ENCODE results near the gene MICAL3.

Gene MICAL3

DNA sequence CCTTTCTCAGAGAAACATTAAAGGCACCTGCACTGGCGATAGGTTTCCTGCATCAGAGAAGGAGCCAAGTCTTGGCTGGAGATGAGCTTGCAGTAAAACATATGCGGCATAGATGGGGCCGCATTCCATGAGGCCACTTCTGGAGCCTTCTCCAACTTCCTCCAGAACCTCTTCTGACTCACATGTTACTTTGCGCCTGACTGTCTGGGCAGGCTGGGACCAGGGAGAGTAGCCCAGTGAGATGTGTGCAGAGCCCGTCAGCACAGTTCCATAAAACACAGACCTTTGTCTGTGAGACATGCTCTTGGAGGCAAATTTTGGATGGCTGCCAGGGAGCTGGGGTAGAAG, 194.7 kb downstream of the MICAL3 start:
- H3K36me3 ChIP-seq (ENCODE audit: control insufficient read depth, insufficient read depth, low read length), result no peaks in the 10 kb centered on the region
- H3K27ac ChIP-seq (ENCODE audit: low read depth, low read length), result no peak overlapping the region
- no peaks in the 10 kb centered on the region for H3K27me3 ChIP-seq (ENCODE audit: insufficient read depth, low read length, poor library complexity)
- no peak overlapping the region for H3K9ac ChIP-seq (ENCODE audit: low read length)
- no peak overlapping the region for H4K8ac ChIP-seq (ENCODE audit: low read depth, low read length)
- H3K4me2 ChIP-seq (ENCODE audit: low read length), result no peak overlapping the region
- H3K79me1 ChIP-seq (ENCODE audit: low read length), result no peaks in the 10 kb centered on the region
- no peaks in the 10 kb centered on the region for H3K79me2 ChIP-seq (ENCODE audit: control insufficient read depth, insufficient read depth, low read length)
- WGBS (ENCODE audit: extremely low coverage, insufficient coverage, low lambda C conversion rate), result no CpG with 5 or more reads among the region's 5 CpGs
- no peak overlapping the region for H2AK5ac ChIP-seq (ENCODE audit: low read length)
- H3K18ac ChIP-seq (ENCODE audit: low read length), result no peak overlapping the region
- no peak overlapping the region for H3K23ac ChIP-seq (ENCODE audit: low read length)
- H3K4me3 ChIP-seq (ENCODE audit: low read length), result no peak overlapping the region
- no peak overlapping the region for H2BK120ac ChIP-seq (ENCODE audit: low read depth, low read length)
- H2BK15ac ChIP-seq (replicated peaks; ENCODE audit: low read depth), result no peak overlapping the region
- DNase-seq, result no peak
- no peak overlapping the region for H4K5ac ChIP-seq (ENCODE audit: low read length)
- no peak overlapping the region for H3K56ac ChIP-seq (ENCODE audit: low read length)
- H2BK5ac ChIP-seq (ENCODE audit: low read length), result no peak overlapping the region
- H3K4ac ChIP-seq (ENCODE audit: low read depth, low read length), result no peak overlapping the region
- H3K4me1 ChIP-seq (ENCODE audit: control insufficient read depth, low read depth, low read length), result no peaks in the 10 kb centered on the region

DNA sequence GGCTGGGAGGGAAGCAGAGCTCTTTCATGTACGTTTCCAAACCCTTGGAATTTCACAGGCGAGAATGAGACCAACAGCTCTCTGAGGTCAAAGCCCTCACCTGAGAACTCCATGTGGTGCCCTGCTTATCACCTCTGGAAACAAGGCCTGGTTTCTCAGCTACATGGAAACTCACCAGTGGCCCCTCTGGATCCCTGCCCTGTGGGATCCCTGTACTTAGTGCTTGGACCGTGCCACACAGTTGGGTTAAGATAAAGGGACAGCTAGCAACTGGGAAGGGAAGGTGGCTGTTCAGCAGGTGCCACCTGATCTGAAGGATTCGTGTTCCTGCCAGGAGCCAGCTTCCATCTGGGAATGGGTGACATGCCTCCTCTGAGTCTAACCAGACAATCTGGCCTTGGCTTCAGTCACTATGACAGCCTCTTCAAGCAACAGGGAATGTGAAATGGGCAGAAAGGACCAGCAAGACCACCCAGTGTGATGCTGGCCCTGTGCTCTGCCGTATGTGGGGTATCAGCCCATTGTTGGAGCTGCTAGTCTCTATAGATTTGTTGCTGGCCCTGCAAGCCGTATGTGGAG, 195.8 kb downstream of the MICAL3 start:
- Histone ChIP-seq H4K5ac (ENCODE audit: low read length) (no peak overlapping the region), H3K79me1 (ENCODE audit: low read length) (no peaks in the 10 kb centered on the region), H3K4me1 (ENCODE audit: control insufficient read depth, low read depth, low read length) (no peaks in the 10 kb centered on the region), H3K9ac (ENCODE audit: low read length) (no peak overlapping the region), H3K36me3 (ENCODE audit: control insufficient read depth, insufficient read depth, low read length) (no peaks in the 10 kb centered on the region), H3K4me2 (ENCODE audit: low read length) (no peak overlapping the region), H3K56ac (ENCODE audit: low read length) (no peak overlapping the region), H3K23ac (ENCODE audit: low read length) (no peak overlapping the region), H2BK120ac (ENCODE audit: low read depth, low read length) (no peak overlapping the region), H3K4ac (ENCODE audit: low read depth, low read length) (no peak overlapping the region), H2BK15ac (replicated peaks; ENCODE audit: low read depth) (no peak overlapping the region), H3K18ac (ENCODE audit: low read length) (no peak overlapping the region), H3K27me3 (ENCODE audit: insufficient read depth, low read length, poor library complexity) (no peaks in the 10 kb centered on the region), H2AK5ac (ENCODE audit: low read length) (no peak overlapping the region), H3K79me2 (ENCODE audit: control insufficient read depth, insufficient read depth, low read length) (no peaks in the 10 kb centered on the region), H3K27ac (ENCODE audit: low read depth, low read length) (no peak overlapping the region), H3K4me3 (ENCODE audit: low read length) (no peak overlapping the region), H2BK5ac (ENCODE audit: low read length) (no peak overlapping the region), H4K8ac (ENCODE audit: low read depth, low read length) (no peak overlapping the region)
- WGBS (ENCODE audit: extremely low coverage, insufficient coverage, low lambda C conversion rate), result no CpG with 5 or more reads among the region's 6 CpGs
- no peak for DNase-seq

DNA sequence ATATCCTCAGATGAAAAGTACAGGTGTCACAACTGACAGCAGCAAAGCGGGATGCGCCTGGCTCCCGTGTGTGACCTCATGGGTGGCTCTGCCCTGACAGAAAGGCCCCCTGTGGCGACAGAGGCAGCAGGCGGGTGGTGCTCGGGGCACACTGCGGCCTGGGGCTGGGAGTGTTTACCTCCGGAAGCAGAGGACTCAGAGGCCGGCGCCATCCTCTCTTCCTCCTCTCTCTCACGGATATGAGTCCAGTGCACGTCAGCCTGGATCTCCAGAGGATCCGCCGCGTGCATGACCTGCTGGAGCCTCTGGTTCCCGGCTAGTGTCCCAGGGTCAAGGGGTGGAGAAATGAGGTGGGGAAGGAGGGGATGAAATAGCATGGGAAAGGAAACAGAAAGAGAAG, 196.9 kb downstream of the MICAL3 start:
- H3K4me2 ChIP-seq (ENCODE audit: low read length), result no peak overlapping the region
- WGBS (ENCODE audit: extremely low coverage, insufficient coverage, low lambda C conversion rate), result no CpG with 5 or more reads among the region's 16 CpGs
- H3K23ac ChIP-seq (ENCODE audit: low read length), result no peak overlapping the region
- no peak overlapping the region for H2BK5ac ChIP-seq (ENCODE audit: low read length)
- H3K18ac ChIP-seq (ENCODE audit: low read length), result no peak overlapping the region
- H2BK15ac ChIP-seq (replicated peaks; ENCODE audit: low read depth), result no peak overlapping the region
- no peaks in the 10 kb centered on the region for H3K79me2 ChIP-seq (ENCODE audit: control insufficient read depth, insufficient read depth, low read length)
- H3K4me1 ChIP-seq (ENCODE audit: control insufficient read depth, low read depth, low read length), result no peaks in the 10 kb centered on the region
- H3K56ac ChIP-seq (ENCODE audit: low read length), result no peak overlapping the region
- no peak overlapping the region for H4K8ac ChIP-seq (ENCODE audit: low read depth, low read length)
- no peak overlapping the region for H2AK5ac ChIP-seq (ENCODE audit: low read length)
- H3K27me3 ChIP-seq (ENCODE audit: insufficient read depth, low read length, poor library complexity), result no peaks in the 10 kb centered on the region
- H2BK120ac ChIP-seq (ENCODE audit: low read depth, low read length), result no peak overlapping the region
- no peak overlapping the region for H3K4me3 ChIP-seq (ENCODE audit: low read length)
- no peaks in the 10 kb centered on the region for H3K79me1 ChIP-seq (ENCODE audit: low read length)
- no peak for DNase-seq
- no peak overlapping the region for H3K27ac ChIP-seq (ENCODE audit: low read depth, low read length)
- H3K9ac ChIP-seq (ENCODE audit: low read length), result no peak overlapping the region
- H3K4ac ChIP-seq (ENCODE audit: low read depth, low read length), result no peak overlapping the region
- H3K36me3 ChIP-seq (ENCODE audit: control insufficient read depth, insufficient read depth, low read length), result no peaks in the 10 kb centered on the region
- no peak overlapping the region for H4K5ac ChIP-seq (ENCODE audit: low read length)

DNA sequence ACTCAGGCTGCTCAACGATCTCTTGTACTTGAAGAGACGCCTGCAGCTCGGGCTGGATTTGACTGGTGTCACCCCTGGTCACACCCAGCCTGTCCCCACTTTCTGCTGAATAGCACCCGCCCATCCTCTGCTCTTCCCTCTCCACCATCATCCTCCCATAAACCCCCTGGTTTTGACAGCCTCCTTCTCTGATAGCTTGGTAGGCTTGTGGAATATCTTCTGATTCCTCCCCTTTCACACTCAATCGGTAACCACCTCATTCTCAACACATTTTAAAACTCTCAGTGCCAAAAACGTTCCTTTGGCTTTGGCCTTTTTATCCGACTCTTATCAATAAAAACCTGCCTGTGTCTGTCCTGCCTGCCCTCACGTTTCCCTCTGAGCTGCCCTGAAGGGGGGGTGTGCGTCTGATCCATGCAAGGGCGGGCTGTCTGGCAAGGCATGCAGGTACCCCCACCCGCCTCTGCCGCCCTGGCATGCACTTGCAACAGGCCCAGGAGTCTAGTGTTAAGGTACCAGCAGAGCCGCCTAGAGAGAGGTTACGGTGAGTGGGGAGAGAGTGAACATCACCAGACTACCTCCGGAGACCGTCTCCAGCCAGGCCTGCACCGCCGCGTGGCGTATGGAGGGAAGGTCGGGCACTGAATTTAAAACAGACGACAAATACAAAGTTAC, 198.3 kb downstream of the MICAL3 start:
- H3K18ac ChIP-seq (ENCODE audit: low read length), result no peak overlapping the region
- no CpG with 5 or more reads among the region's 22 CpGs for WGBS (ENCODE audit: extremely low coverage, insufficient coverage, low lambda C conversion rate)
- H3K4ac ChIP-seq (ENCODE audit: low read depth, low read length), result no peak overlapping the region
- no peak overlapping the region for H2BK120ac ChIP-seq (ENCODE audit: low read depth, low read length)
- H3K56ac ChIP-seq (ENCODE audit: low read length), result no peak overlapping the region
- H3K23ac ChIP-seq (ENCODE audit: low read length), result no peak overlapping the region
- no peaks in the 10 kb centered on the region for H3K36me3 ChIP-seq (ENCODE audit: control insufficient read depth, insufficient read depth, low read length)
- no peaks in the 10 kb centered on the region for H3K79me2 ChIP-seq (ENCODE audit: control insufficient read depth, insufficient read depth, low read length)
- no peak overlapping the region for H2BK15ac ChIP-seq (replicated peaks; ENCODE audit: low read depth)
- H2AK5ac ChIP-seq (ENCODE audit: low read length), result no peak overlapping the region
- H3K27ac ChIP-seq (ENCODE audit: low read depth, low read length), result no peak overlapping the region
- no peaks in the 10 kb centered on the region for H3K27me3 ChIP-seq (ENCODE audit: insufficient read depth, low read length, poor library complexity)
- no peaks in the 10 kb centered on the region for H3K79me1 ChIP-seq (ENCODE audit: low read length)
- H3K9ac ChIP-seq (ENCODE audit: low read length), result no peak overlapping the region
- DNase-seq, result no peak
- H4K5ac ChIP-seq (ENCODE audit: low read length), result no peak overlapping the region
- no peak overlapping the region for H3K4me3 ChIP-seq (ENCODE audit: low read length)
- H3K4me1 ChIP-seq (ENCODE audit: control insufficient read depth, low read depth, low read length), result no peaks in the 10 kb centered on the region
- no peak overlapping the region for H3K4me2 ChIP-seq (ENCODE audit: low read length)
- H2BK5ac ChIP-seq (ENCODE audit: low read length), result no peak overlapping the region
- no peak overlapping the region for H4K8ac ChIP-seq (ENCODE audit: low read depth, low read length)

DNA sequence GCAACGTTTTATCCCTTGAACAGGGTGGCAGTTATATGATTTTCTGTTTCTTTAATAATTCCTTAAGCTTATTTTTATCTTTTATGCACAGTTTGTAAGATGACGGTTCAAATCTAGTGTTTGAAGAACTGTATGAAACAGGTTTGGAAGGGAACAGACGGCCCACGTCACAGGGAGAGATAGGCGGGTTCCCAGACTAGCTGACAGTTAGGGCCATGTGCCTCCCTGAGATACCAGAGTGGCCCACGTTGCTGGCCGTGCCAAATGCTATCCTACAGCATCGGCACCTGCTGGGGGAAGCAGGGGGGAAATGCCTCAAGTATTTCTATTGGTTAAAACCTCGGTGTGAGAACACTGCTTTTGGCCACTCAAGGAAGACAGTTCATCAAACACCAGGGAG, 199.9 kb downstream of the MICAL3 start:
- Histone ChIP-seq H3K4ac (ENCODE audit: low read depth, low read length) (no peak overlapping the region), H3K18ac (ENCODE audit: low read length) (no peak overlapping the region), H2BK5ac (ENCODE audit: low read length) (no peak overlapping the region), H3K79me2 (ENCODE audit: control insufficient read depth, insufficient read depth, low read length) (no peaks in the 10 kb centered on the region), H3K4me2 (ENCODE audit: low read length) (no peak overlapping the region), H3K27ac (ENCODE audit: low read depth, low read length) (no peak overlapping the region), H3K23ac (ENCODE audit: low read length) (no peak overlapping the region), H3K9ac (ENCODE audit: low read length) (no peak overlapping the region), H3K4me3 (ENCODE audit: low read length) (no peak overlapping the region), H2AK5ac (ENCODE audit: low read length) (no peak overlapping the region), H3K36me3 (ENCODE audit: control insufficient read depth, insufficient read depth, low read length) (no peaks in the 10 kb centered on the region), H3K56ac (ENCODE audit: low read length) (no peak overlapping the region), H4K8ac (ENCODE audit: low read depth, low read length) (no peak overlapping the region), H2BK120ac (ENCODE audit: low read depth, low read length) (no peak overlapping the region), H4K5ac (ENCODE audit: low read length) (no peak overlapping the region), H3K79me1 (ENCODE audit: low read length) (no peaks in the 10 kb centered on the region), H3K27me3 (ENCODE audit: insufficient read depth, low read length, poor library complexity) (no peaks in the 10 kb centered on the region), H3K4me1 (ENCODE audit: control insufficient read depth, low read depth, low read length) (no peaks in the 10 kb centered on the region), H2BK15ac (replicated peaks; ENCODE audit: low read depth) (no peak overlapping the region)
- no peak for DNase-seq
- WGBS (ENCODE audit: extremely low coverage, insufficient coverage, low lambda C conversion rate), result no CpG with 5 or more reads among the region's 9 CpGs

DNA sequence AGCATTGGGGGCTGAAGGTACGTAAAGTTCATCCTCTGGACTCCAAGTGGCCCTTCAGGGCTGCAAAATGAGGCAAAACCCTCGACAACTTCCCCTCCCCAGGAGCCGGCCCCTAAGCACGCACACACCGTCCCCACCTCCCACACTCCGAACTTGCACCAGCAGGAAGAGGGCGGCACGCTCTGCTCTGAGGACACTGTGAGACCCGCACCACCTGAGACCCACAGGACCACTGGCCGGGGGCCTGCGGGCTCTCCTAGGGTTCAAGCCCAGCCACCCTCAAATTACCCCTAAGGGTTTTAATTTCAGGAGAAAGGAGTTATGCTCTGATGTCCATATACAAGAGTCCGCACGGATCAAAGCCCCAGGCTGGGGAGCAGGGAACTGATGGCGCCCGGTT, 200.4 kb downstream of the MICAL3 start:
- no peak overlapping the region for H3K23ac ChIP-seq (ENCODE audit: low read length)
- no peak overlapping the region for H3K9ac ChIP-seq (ENCODE audit: low read length)
- no peaks in the 10 kb centered on the region for H3K79me2 ChIP-seq (ENCODE audit: control insufficient read depth, insufficient read depth, low read length)
- no peak overlapping the region for H2BK120ac ChIP-seq (ENCODE audit: low read depth, low read length)
- no peak overlapping the region for H2BK15ac ChIP-seq (replicated peaks; ENCODE audit: low read depth)
- no peak overlapping the region for H3K18ac ChIP-seq (ENCODE audit: low read length)
- H3K4me3 ChIP-seq (ENCODE audit: low read length), result no peak overlapping the region
- DNase-seq, result no peak
- H3K27me3 ChIP-seq (ENCODE audit: insufficient read depth, low read length, poor library complexity), result no peaks in the 10 kb centered on the region
- H3K56ac ChIP-seq (ENCODE audit: low read length), result no peak overlapping the region
- H4K5ac ChIP-seq (ENCODE audit: low read length), result no peak overlapping the region
- WGBS (ENCODE audit: extremely low coverage, insufficient coverage, low lambda C conversion rate), result no CpG with 5 or more reads among the region's 15 CpGs
- no peak overlapping the region for H3K4ac ChIP-seq (ENCODE audit: low read depth, low read length)
- H4K8ac ChIP-seq (ENCODE audit: low read depth, low read length), result no peak overlapping the region
- H3K27ac ChIP-seq (ENCODE audit: low read depth, low read length), result no peak overlapping the region
- H2BK5ac ChIP-seq (ENCODE audit: low read length), result no peak overlapping the region
- H3K79me1 ChIP-seq (ENCODE audit: low read length), result no peaks in the 10 kb centered on the region
- no peak overlapping the region for H3K4me2 ChIP-seq (ENCODE audit: low read length)
- no peaks in the 10 kb centered on the region for H3K36me3 ChIP-seq (ENCODE audit: control insufficient read depth, insufficient read depth, low read length)
- no peak overlapping the region for H2AK5ac ChIP-seq (ENCODE audit: low read length)
- H3K4me1 ChIP-seq (ENCODE audit: control insufficient read depth, low read depth, low read length), result no peaks in the 10 kb centered on the region

All from mesendoderm (in vitro differentiated cells).